ENCODE measurements around the gene OPCML. TPM values are rescaled to one million over a fixed set of nuclear protein-coding genes. Genes with fewer than 3 reads are reported as not detected.

The OPCML gene
- total RNA-seq, 1 experiment from 2014 or later, result 0.94 TPM

- no peak overlapping the region for H3K4ac ChIP-seq (ENCODE audit: low read depth, low read length)
- Mint-ChIP-seq H3K9me3 (peaks cover 6 to 10% of the 10 kb centered on the region in 2 experiments; a peak in 4 of 5 replicates), H3K27me3 (ENCODE audit: low read depth) (no peaks in the 10 kb centered on the region; the same call in none of the 2 replicates), H3K4me3 (no peak overlapping the region), H3K36me3 (ENCODE audit: insufficient read depth in 1 of 3, low read depth in 3 of 3) (peaks cover 0 to 11% (median 4%) of the 10 kb centered on the region in 3 experiments; a peak in 3 of 7 replicates), H3K27ac (no peak overlapping the region), H3K4me1 (peaks cover 5 to 16% of the 10 kb centered on the region in 2 experiments)
- no peak overlapping the region for H4K5ac ChIP-seq (ENCODE audit: insufficient read length, low read depth, low read length)
- no peak overlapping the region for H2BK5ac ChIP-seq (ENCODE audit: insufficient read length, low read length)
- H3K27ac ChIP-seq (ENCODE audit: insufficient read length, low read depth, low read length), result no peak overlapping the region
- no peak for TF ChIP-seq CTCF (conservative IDR thresholded peaks at IDR 0.05)
- H2BK15ac ChIP-seq (ENCODE audit: low read depth, low read length), result no peak overlapping the region
- H3K9ac ChIP-seq (ENCODE audit: extremely low read depth, insufficient read length, low read length), result no peak overlapping the region
- H3T11ph ChIP-seq (ENCODE audit: low read length), result no peak overlapping the region
- no CpG with 5 or more reads among the region's 5 CpGs for WGBS (ENCODE audit: extremely low coverage, insufficient read length, low lambda C conversion rate)
- no peak overlapping the region for H3K14ac ChIP-seq (ENCODE audit: insufficient read depth, low read length)
- no peak overlapping the region for H2BK120ac ChIP-seq (ENCODE audit: low read depth, low read length, poor library complexity, severe bottlenecking)
- no peaks in the 10 kb centered on the region for H3K4me1 ChIP-seq (ENCODE audit: insufficient read depth, low read length)
- H3K79me2 ChIP-seq (ENCODE audit: insufficient read depth, low read length), result no peaks in the 10 kb centered on the region
- H4K91ac ChIP-seq (ENCODE audit: insufficient read length, low read depth, low read length), result no peak overlapping the region
- no peak overlapping the region for H3K56ac ChIP-seq (ENCODE audit: insufficient read length, low read depth, low read length)
- no peak overlapping the region for H2AFZ ChIP-seq (ENCODE audit: low read length)
- no peak overlapping the region for H2BK20ac ChIP-seq (ENCODE audit: low read depth, low read length, poor library complexity, severe bottlenecking)
- H4K8ac ChIP-seq (replicated peaks; ENCODE audit: insufficient read length, low read depth, low read length), result no peak overlapping the region
- H3K9me3 ChIP-seq (ENCODE audit: control insufficient read depth, low read depth, low read length), result no peaks in the 10 kb centered on the region
- no peak overlapping the region for H3K18ac ChIP-seq (ENCODE audit: insufficient read length, low read depth, low read length)
- H2BK12ac ChIP-seq (ENCODE audit: insufficient read length, low read depth, low read length), result no peak overlapping the region
- H3K27me3 ChIP-seq (ENCODE audit: insufficient read depth, low read length), result no peaks in the 10 kb centered on the region
- no peak overlapping the region for H2AK5ac ChIP-seq (ENCODE audit: insufficient read length, low read length)
- no peaks in the 10 kb centered on the region for H3K23me2 ChIP-seq (ENCODE audit: insufficient read length, low read depth, low read length, poor library complexity, severe bottlenecking)
- no peaks in the 10 kb centered on the region for H4K20me1 ChIP-seq (ENCODE audit: control insufficient read depth, insufficient read depth, insufficient read length)
- no peak overlapping the region for H3K4me2 ChIP-seq (ENCODE audit: insufficient read depth, insufficient read length, low read length)
- H3K79me1 ChIP-seq (ENCODE audit: insufficient read depth, low read depth, low read length, poor library complexity, severe bottlenecking), result no peaks in the 10 kb centered on the region
- no peak for DNase-seq
- no peak overlapping the region for H3K23ac ChIP-seq (ENCODE audit: insufficient read length, low read depth, low read length)
These were observed 768.8 kb downstream of the OPCML start for GRCh38 chr11:132763503-132763902.

Data from H9 (cell line).